DND-41 (cell line): ENCODE measurements around the gene GPR42.

Experiments used
- ATAC-seq: fragments of 200-7000 bp; cut with Tn5 transposase; 3 replicates; pipeline ENCODE4 v1.9.1; 2021; ENCODE audit warnings: low read depth; ENCODE audit not compliant: insufficient read depth
- DNase-seq: peaks from one replicate; pipeline ENCODE4 v3.0.0-alpha.2; 2020
- H2AFZ ChIP-seq: 2 replicates; pipeline ENCODE4 v1.6.0; 2012; ENCODE audit warnings: low read depth, low read length
- H3K27ac ChIP-seq: 2 replicates; pipeline ENCODE4 v1.5.1; 2012; ENCODE audit warnings: low read length, inconsistent platforms
- H3K27me3 ChIP-seq: fragments of 200-600 bp; sonication (generic); 2 replicates; pipeline ENCODE4 v1.6.0; 2012; ENCODE audit warnings: low read length, mild to moderate bottlenecking, inconsistent platforms; ENCODE audit not compliant: insufficient read depth, poor library complexity
- H3K36me3 ChIP-seq: 2 replicates; pipeline ENCODE4 v1.5.1; 2012; ENCODE audit warnings: low read length, inconsistent platforms; ENCODE audit not compliant: insufficient read depth
- H3K4me1 ChIP-seq: 2 replicates; pipeline ENCODE4 v1.5.1; 2012; ENCODE audit warnings: mild to moderate bottlenecking, low read length; ENCODE audit not compliant: insufficient read depth
- H3K4me2 ChIP-seq: 2 replicates; pipeline ENCODE4 v1.6.0; 2012; ENCODE audit warnings: mild to moderate bottlenecking, moderate library complexity, low read length, inconsistent platforms; ENCODE audit not compliant: insufficient read depth
- H3K4me3 ChIP-seq, 2 experiments: fragments of 200-600 bp in 1 of 2; shearing (Covaris generic) in 1 of 2; 2 replicates each; pipeline ENCODE4 v1.5.1; 2012 to 2016; ENCODE audit warnings: inconsistent platforms in 2 of 2, low read length in 2 of 2, mild to moderate bottlenecking in 2 of 2, low read depth in 1 of 2, moderate library complexity in 1 of 2
- H3K79me2 ChIP-seq: 2 replicates; pipeline ENCODE4 v1.6.0; 2012; ENCODE audit warnings: low read length, inconsistent platforms; ENCODE audit not compliant: insufficient read depth
- H3K9ac ChIP-seq: 2 replicates; pipeline ENCODE4 v1.6.0; 2012; ENCODE audit warnings: low read depth, mild to moderate bottlenecking, inconsistent platforms, low read length, moderate library complexity
- H3K9me3 ChIP-seq: 2 replicates; pipeline ENCODE4 v1.5.1; 2012; ENCODE audit warnings: low read length, moderate library complexity, mild to moderate bottlenecking, inconsistent platforms; ENCODE audit not compliant: insufficient read depth, severe bottlenecking
- H4K20me1 ChIP-seq: 2 replicates; pipeline ENCODE4 v1.6.0; 2012; ENCODE audit warnings: low read length; ENCODE audit not compliant: insufficient read depth
- CTCF ChIP-seq: IDR thresholded peaks from 2 replicates; pipeline ENCODE4 v1.5.1; 2012; ENCODE audit warnings: borderline replicate concordance, low read length, moderate library complexity, mild to moderate bottlenecking; ENCODE audit not compliant: poor library complexity, severe bottlenecking; ENCODE audit errors: extremely low read depth
- EZH2 ChIP-seq: IDR thresholded peaks from 3 replicates; pipeline ENCODE4 v1.6.1; 2012; ENCODE audit warnings: borderline replicate concordance, low read depth, mild to moderate bottlenecking, moderate library complexity, low read length, inconsistent platforms; ENCODE audit not compliant: severe bottlenecking

The GPR42 gene

DNA sequence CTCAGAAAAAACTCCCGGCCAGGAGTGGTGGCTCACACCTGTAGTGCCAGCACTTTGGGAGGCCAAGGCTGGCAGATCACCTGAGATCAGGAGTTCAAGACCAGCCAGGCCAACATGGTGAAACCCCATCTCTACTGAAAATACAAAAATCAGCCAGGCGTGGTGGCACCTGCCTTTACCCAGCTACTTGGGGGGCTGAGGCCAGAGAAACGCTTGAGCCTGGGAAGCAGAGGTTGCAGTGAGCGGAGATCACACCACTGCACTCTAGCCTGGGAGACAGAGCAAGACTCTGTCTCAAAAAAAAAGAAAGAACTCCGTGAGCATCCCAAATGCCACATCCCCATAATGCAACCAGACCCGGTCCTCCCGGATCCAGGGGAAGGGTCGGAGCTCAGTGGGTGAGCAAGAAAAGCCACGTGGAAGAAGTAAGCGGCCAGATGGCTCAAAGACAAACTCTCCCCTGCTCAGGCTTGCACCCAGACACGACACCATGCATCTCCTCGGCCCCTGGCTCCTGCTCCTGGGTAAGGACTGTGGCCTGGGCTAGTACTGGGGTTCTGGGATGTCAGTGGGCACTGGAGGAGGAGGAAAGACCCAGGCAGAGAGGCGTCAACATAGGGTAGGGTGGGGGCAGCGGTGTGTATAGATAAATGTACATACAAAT lies 39.2 kb upstream of the GPR42 start:
- H3K36me3 ChIP-seq = no peaks in the 10 kb centered on the region
- DNase-seq = no peak
- H3K4me2 ChIP-seq = no peak overlapping the region
- H4K20me1 ChIP-seq = 0 out of 2 replicates have a peak, but pooled peaks cover 2% of the 10 kb centered on the region
- no peak overlapping the region for H3K27ac ChIP-seq
- H3K4me3 ChIP-seq = no peak overlapping the region
- H3K9me3 ChIP-seq = no peaks in the 10 kb centered on the region
- no peaks in the 10 kb centered on the region for H3K4me1 ChIP-seq
- TF ChIP-seq EZH2 (no peak), CTCF (no peak)
- peaks cover 2% of the 10 kb centered on the region for H3K27me3 ChIP-seq
- no peak overlapping the region for H2AFZ ChIP-seq
- ATAC-seq = no peak
- no peak overlapping the region for H3K9ac ChIP-seq
- no peaks in the 10 kb centered on the region for H3K79me2 ChIP-seq

DNA sequence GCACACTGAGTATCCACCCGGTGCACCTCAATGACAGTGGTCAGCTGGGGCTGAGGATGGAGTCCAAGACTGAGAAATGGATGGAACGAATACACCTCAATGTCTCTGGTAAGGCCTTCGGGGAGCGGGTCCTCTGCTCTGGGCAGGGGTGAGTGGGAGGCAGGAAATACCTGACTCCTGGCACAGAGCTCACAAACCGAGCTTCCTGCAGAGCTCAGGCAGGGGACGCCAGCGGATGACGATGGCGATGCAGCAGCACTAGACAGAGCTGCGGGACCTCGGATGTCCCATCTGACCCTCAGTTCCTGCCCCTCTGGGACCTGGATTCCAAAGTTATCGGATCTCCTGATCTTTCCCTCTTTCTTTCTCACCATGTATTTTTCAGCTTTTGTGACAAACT lies 38.1 kb upstream of the GPR42 start:
- no peak overlapping the region for H2AFZ ChIP-seq

GRCh38 chr19:35334144-35334753 lies 36.6 kb upstream of the GPR42 start:
- no peak overlapping the region for H3K9ac ChIP-seq
- H3K27ac ChIP-seq = no peak overlapping the region
- DNase-seq = no peak
- no peaks in the 10 kb centered on the region for H3K79me2 ChIP-seq
- H4K20me1 ChIP-seq = no peaks in the 10 kb centered on the region
- H3K27me3 ChIP-seq = no peaks in the 10 kb centered on the region
- H3K4me2 ChIP-seq = no peak overlapping the region
- no peaks in the 10 kb centered on the region for H3K36me3 ChIP-seq
- no peaks in the 10 kb centered on the region for H3K9me3 ChIP-seq
- H3K4me3 ChIP-seq = no peak overlapping the region
- TF ChIP-seq EZH2 = no peak
- no peak overlapping the region for H2AFZ ChIP-seq
- no peaks in the 10 kb centered on the region for H3K4me1 ChIP-seq
- ATAC-seq = no peak

More for the DNA sequence above, 38.1 kb upstream of the GPR42 start:
- Histone ChIP-seq H3K9ac (no peak overlapping the region), H3K36me3 (no peaks in the 10 kb centered on the region), H3K9me3 (no peaks in the 10 kb centered on the region), H3K27me3 (peaks cover 2% of the 10 kb centered on the region), H3K4me1 (no peaks in the 10 kb centered on the region), H3K4me3 (no peak overlapping the region), H3K79me2 (no peaks in the 10 kb centered on the region), H3K4me2 (no peak overlapping the region), H4K20me1 (no peaks in the 10 kb centered on the region), H3K27ac (no peak overlapping the region)
- no peak for DNase-seq
- no peak for ATAC-seq
- no peak for TF ChIP-seq CTCF
- TF ChIP-seq EZH2 = no peak

DNA sequence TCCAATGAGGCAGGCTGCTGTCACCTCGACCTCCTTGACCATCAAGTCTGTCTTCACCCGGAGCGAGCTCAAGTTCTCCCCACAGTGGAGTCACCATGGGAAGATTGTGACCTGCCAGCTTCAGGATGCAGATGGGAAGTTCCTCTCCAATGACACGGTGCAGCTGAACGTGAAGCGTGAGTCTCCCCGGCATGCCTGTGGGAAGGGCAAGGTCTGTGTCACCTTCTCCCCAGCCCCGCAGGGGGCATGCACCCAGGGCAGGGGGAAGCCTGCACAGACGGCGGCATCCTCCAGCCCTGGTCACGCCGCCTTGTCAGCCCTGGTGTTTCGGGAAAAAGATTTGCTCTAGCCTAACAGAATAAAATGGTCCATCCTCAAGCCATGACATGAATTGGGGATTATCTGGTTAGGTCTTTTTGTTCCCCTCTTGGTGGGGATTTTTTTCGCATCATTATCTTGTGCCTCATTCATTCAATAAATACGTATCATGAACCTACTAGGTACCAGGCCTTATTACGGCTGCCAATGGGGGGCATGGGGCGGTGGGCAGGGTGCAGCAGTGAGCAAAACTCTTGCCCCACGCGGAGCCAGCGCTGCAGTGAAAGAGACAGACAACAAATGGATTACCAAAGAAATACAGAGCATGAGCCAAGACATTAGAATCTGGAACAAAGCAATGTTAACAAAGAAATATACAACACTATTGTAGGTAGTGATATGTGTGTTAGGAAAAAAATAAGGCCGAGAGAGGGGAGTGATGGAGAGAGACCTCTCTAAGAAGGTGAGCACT lies 34.5 kb upstream of the GPR42 start:
- DNase-seq (no peak), ATAC-seq (no peak)
- Histone ChIP-seq H3K9me3 (no peaks in the 10 kb centered on the region), H4K20me1 (no peaks in the 10 kb centered on the region), H3K79me2 (no peaks in the 10 kb centered on the region), H3K4me2 (no peak overlapping the region), H2AFZ (no peak overlapping the region), H3K9ac (no peak overlapping the region), H3K27me3 (no peaks in the 10 kb centered on the region), H3K27ac (no peak overlapping the region), H3K4me3 (no peak overlapping the region), H3K36me3 (no peaks in the 10 kb centered on the region), H3K4me1 (no peaks in the 10 kb centered on the region)
- TF ChIP-seq EZH2 (no peak), CTCF (no peak)
